HL-60/S4 treated with phorbol 12-myristate 13-acetate at 8.2 ng/mL for 4 days and 3 days (cell line): ENCODE measurements around the gene MON2.
"Not testable (repeated sequence)": the region's sequence is repeated elsewhere in the genome, so short reads cannot be mapped to it uniquely, and the experiment has no call there.

ENCODE experiments used
- in situ Hi-C: fragments of 300-500 bp; cut with MboI; formaldehyde crosslinking; loops from 2 replicates; pipeline ENCODE4 v1.15.0; 2022; ENCODE audit warnings: low sequenced_read_pairs

Gene MON2

DNA sequence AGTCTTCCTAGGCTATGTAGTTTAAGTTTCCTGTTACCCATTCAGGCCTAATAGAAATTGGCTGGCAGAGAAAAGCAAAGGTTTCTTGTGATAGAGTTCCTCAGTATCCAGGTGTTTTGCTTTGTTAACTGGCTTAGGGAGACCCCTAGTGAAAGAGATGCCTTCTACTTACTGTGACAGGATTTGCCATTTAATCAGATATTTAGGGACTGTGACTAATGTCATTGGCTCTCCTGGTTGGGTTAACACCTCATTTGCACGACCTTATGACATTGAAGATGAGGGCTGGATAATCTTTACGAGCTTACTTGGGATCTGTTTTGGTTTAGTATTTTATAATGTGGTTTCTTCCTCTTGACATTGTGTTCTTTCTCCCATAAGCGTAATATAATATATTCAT, 5.8 kb downstream of the MON2 start:
- in situ Hi-C loops, result no loop called here

GRCh38 chr12:62481843-62482540, 15.4 kb downstream of the MON2 start:
- in situ Hi-C loops, result no loop called here

- in situ Hi-C loops, result no loop called here
Measured at GRCh38 chr12:62482769-62483168, 16.1 kb downstream of the MON2 start.

DNA sequence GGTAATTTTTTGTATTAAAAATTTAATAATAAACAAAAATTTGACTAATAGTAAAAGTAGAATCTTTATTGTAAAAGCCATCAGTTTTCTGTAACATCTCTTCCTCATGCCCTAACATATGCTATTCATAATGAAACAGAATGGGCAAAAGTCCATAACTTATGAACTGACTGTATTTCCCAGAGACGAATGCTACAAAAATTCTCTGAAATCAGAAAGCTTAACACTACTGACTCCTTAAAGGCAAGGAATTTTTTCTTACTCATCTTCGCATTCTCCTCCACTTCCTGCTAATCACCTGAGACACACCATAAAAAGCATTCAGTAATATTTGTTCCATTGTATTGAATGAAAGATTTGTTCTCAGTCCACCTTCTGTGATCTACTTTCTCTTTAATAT, 17.6 kb downstream of the MON2 start:
- in situ Hi-C loops, result no loop called here

DNA sequence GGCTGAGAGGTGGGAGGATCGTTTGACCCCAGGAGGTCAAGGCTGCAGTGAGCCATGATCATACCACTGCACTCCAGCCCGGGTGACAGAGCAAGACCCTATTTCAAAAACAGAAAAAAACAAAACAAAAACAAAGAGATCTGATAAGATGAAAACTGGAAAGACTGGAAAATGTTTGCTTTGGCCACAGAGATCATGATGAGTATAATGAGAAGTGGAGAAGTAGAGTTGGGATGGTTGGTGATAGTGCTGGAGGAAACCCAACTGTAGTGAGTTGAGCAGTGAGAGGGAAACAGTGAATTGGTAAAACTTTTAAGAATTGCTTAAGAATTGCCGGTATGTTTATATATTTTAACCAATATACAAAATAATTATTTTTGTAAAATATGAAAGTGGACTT, 39.2 kb downstream of the MON2 start:
- in situ Hi-C loops, result no loop called here

- in situ Hi-C loops, result no loop called here
Measured at GRCh38 chr12:62512901-62513300, 46.3 kb downstream of the MON2 start.

- in situ Hi-C loops, result not testable (repeated sequence)
Measured at GRCh38 chr12:62514080-62514479, 47.5 kb downstream of the MON2 start.

DNA sequence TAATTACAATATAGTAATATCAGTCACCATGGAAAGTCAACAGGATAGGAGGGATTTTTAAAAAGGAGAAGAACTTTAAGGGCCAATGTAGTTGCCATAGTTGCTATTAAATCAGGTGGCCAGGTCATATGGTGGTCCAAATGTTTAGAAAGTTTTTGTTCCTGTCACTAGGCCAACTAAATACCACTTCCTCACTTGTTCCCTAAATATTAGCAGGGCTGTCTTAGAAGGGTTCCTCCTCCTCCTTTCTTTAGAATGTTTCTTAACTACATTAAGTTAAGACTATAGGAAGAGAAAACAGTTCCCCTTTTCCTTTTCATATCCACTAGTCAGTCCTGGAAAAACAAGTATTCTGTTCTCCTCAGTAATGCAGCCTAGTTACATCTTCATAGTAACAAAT, 50.3 kb downstream of the MON2 start:
- in situ Hi-C loops, result no loop called here

GRCh38 chr12:62517887-62518286, 51.3 kb downstream of the MON2 start:
- in situ Hi-C loops, result no loop called here

GRCh38 chr12:62519043-62519442, 52.4 kb downstream of the MON2 start:
- in situ Hi-C loops, result no loop called here

DNA sequence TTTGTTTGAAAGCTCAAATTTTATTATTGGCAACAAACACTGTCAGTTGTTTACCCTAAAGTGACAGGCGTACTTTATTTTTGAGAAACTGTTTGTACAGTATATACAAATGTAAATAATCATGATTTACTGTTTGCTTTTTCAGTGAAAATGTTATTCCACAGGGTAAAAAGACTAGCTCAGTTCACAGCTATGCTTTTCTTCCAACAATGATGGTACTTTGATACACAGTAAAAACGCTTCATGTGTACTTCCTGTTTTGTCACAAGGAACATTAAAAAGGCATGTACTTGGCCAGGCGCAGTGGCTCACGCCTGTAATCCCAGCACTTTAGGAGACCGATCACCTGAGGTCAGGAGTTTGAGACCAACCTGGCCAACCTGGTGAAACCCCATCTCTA, 53.7 kb downstream of the MON2 start:
- in situ Hi-C loops, result no loop called here

DNA sequence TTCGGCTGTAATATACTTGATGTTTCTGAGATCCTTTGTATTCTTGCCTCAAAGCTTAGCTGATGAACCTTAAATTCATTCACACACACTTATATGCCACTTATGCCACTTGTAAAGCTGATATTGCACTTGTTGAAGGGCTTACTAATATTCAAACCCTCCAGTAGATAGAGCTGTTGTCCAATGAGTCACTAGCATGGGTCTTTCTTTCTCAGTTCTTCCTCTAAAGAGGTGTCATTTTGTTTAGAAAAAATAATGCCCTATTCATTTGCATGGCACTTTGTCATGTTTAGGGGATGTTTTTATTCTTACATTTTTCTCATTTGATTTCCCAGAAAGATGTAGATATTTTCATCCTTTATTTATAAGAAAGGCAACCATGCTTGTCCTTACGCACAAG, 56.4 kb downstream of the MON2 start:
- in situ Hi-C loops, result no loop called here

DNA sequence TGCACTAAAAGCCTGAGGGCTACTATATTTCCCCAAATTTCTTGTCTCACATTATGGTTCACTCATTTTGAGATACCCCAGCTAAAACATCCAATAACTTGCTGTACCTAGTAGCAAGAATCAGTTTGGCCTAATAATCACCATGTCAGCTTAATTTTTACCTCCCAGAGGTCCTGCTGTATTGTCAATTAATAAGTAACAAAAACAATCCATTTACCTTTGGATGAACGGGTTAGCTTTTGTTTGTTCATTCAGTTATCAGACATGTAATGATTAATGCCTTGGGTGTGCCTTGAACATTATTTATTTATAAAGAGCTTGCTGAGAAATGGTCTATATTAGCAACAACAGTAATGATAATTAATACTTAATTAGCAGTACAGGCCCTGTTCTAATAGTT, 57.0 kb downstream of the MON2 start:
- in situ Hi-C loops, result no loop called here

- in situ Hi-C loops, result no loop called here
Measured at GRCh38 chr12:62525271-62525670, 58.6 kb downstream of the MON2 start.

GRCh38 chr12:62530596-62530995, 64.0 kb downstream of the MON2 start:
- in situ Hi-C loops, result no loop called here

DNA sequence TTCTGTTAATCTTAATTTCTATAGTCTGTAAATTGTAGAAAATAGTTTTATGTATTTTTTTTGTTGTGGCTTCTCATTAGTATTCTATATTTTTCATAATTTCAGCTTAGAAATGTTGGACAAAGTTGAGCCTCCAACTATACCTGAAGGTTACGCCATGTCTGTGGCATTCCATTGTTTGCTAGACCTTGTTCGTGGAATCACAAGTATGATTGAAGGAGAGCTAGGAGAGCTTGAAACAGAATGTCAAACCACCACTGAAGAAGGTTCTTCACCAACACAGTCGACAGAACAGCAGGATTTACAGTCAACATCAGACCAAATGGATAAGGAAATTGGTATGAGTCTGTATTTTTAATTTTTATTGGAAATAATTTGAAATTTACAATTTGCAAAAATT, 65.7 kb downstream of the MON2 start:
- in situ Hi-C loops, result no loop called here

DNA sequence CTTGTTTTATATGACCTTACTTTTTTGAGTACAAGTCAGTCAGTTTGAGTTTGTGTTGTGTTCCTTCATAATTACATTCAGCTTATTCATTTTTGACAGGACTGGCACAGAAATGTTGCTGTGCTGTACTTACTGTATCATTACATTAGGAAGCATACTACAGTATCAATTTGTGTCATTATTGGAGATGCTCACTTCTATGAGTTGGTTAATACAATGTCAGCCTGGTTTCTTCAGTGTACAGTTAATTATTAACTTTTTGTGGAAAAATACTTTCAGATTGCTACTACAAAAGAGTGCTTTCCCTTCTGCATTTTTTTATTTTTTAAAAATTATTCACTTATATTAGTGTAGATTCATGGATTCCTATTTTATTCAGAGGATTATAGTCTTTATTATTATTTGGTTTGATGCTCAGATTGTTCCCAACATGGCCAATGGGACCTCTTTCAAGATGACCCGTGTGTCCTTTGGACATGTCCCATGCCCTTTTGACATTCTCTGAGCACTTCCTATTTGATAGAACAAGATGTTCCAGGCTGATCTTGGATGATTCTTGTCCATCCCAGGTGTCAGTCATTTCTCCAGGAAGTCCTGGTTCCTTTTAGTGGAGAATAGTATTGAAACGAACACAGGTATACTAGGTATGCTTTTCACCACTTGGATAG, 66.6 kb downstream of the MON2 start:
- in situ Hi-C loops, result no loop called here

- in situ Hi-C loops, result no loop called here
Measured at GRCh38 chr12:62533755-62534107, 67.1 kb downstream of the MON2 start.

DNA sequence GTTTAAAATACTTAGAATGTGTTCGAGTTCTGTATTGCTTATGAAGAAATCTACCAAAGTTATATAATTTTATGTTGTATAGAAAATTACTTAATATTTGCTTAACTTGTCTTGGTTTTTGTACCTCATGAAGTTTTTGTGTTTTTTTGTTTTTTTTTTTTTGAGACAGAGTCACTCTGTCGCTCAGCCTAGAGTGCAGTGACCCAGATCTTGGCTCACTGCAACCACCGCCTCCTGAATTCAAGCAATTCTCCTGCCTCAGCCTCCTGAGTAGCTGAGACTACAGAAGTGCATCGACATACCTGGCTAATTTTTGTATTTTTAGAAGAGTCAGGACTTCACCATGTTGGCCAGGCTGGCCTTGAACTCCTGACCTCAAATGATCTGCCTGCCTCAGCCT, 69.9 kb downstream of the MON2 start:
- in situ Hi-C loops, result no loop called here

DNA sequence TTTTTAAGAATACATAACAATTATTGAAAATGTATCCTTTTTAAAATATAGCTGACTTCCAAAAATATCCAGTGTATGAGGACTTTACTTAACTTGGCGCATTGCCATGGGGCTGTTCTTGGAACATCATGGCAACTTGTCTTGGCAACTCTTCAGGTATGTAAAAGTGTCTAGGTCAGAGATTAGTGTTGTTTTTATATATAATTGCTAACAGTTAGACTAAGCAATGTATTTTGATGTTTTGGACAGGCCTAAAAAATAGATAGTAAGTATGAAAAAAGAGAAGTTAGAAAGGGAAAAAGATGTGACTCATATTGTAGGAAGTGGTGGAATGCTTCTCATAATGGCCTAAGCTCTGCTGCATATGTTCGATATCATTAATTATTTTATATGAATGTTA, 70.9 kb downstream of the MON2 start:
- in situ Hi-C loops, result no loop called here

- in situ Hi-C loops, result no loop called here
Measured at GRCh38 chr12:62540354-62540753, 73.7 kb downstream of the MON2 start.

DNA sequence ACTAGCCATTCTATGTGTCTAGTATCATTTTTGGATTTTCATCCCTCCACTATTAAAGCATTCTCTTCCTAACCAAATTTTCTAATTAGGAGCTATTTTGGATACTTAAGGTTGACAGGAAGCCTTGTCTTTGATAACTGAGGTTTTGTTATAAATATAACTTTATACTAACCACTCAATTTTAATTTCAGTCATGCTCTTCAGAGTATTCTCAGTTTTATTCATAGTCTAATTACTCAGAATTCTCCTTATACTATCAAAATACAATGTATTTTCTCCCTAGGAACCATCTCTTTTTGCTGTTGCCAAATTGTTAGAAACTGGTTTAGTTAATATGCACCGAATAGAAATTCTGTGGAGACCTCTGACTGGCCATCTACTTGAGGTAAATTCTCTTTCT, 76.2 kb downstream of the MON2 start:
- in situ Hi-C loops, result no loop called here

DNA sequence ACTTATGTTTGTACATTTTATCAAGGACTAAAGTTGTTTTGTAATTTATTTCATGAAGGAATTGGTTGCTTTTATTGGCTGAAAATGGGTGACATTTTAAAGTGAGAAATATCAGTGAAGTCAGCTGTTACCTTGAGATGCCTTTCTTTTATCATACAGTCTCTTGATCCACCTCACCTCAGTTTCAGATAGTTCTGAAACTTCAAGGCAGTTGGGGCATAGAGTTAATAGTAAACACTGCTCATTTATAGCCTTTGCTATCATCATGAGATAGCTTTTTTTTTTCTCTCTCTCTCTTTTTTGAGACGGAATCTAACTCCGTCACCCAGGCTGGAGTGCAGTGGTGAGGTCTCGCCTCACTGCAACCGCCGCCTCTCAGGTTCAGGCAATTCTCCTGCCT, 76.7 kb downstream of the MON2 start:
- in situ Hi-C loops, result no loop called here
